ENCODE results near the gene SENP7.
"Not testable (repeated sequence)": the region's sequence is repeated elsewhere in the genome, so short reads cannot be mapped to it uniquely, and the experiment has no call there.

Gene SENP7

DNA sequence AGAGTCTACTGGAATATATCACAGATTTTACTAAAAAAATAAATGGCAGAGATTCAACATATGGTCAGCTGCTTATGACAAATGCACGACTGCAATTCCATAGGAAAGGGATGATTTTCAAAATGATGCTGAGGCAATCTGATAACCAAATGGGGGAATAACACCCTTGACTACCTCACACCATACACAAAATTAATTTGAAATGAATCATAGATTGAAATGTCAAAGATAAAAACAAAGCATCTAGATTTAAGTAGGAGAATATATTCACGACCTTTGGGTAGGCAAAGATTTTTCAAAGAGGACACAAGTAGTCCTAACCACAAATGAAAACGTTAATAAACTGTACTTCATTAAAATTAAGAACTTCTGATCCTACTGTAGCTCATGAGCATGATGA, 11.2 kb downstream of the SENP7 start:
- TF ChIP-seq, protein P1, sequence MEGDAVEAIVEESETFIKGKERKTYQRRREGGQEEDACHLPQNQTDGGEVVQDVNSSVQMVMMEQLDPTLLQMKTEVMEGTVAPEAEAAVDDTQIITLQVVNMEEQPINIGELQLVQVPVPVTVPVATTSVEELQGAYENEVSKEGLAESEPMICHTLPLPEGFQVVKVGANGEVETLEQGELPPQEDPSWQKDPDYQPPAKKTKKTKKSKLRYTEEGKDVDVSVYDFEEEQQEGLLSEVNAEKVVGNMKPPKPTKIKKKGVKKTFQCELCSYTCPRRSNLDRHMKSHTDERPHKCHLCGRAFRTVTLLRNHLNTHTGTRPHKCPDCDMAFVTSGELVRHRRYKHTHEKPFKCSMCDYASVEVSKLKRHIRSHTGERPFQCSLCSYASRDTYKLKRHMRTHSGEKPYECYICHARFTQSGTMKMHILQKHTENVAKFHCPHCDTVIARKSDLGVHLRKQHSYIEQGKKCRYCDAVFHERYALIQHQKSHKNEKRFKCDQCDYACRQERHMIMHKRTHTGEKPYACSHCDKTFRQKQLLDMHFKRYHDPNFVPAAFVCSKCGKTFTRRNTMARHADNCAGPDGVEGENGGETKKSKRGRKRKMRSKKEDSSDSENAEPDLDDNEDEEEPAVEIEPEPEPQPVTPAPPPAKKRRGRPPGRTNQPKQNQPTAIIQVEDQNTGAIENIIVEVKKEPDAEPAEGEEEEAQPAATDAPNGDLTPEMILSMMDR (IDR thresholded peaks at IDR 0.05; ENCODE audit: control insufficient read depth, insufficient read depth, low read depth, low read length, missing control alignments): no peak
- DNase-seq (ENCODE audit: low read depth): no peak
- H3K4me3 ChIP-seq (ENCODE audit: control insufficient read depth, low read depth, low read length): no peak overlapping the region

DNA sequence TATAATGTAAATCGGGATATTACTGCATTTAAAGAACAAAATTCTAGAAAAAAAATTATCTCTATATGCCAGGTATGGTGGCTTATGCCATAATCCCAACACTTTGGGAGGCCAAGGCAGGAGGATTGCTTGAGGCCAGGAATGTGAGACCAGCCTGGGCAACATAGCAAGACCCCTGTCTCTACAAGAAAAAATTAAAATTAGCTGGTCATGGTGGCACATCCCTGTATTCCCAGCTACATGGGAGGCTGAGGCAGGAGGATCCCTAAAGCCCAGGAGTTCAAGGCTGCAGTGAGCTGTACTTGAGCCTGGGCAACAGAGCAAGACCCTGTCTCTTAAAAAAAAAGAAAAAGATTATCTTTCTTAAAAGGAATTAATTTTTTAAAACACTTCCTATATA, 12.8 kb downstream of the SENP7 start:
- H3K4me3 ChIP-seq (ENCODE audit: control insufficient read depth, low read depth, low read length): no peak overlapping the region
- TF ChIP-seq, protein P1 (IDR thresholded peaks at IDR 0.05; ENCODE audit: control insufficient read depth, insufficient read depth, low read depth, low read length, missing control alignments): no peak
- DNase-seq (ENCODE audit: low read depth): no peak

DNA sequence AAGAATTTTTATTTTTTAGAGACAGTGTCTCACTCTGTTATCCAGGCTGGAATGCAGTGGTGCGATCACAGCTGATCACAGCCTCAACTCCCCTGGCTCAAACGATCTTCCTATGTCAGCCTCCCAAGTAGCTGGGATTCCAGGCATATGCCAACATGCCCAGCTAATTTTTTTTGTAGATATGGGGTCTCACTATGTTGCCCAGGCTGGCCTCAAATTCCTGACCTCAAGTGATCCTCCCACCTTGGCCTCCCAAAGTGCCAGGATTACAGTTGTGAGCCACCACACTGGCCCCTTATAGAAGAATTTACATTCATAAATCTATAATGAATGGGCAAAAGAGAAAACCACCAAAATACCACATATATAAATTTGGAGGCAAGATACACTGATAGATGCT, 15.2 kb downstream of the SENP7 start:
- DNase-seq (ENCODE audit: low read depth): no peak
- TF ChIP-seq, protein P1 (IDR thresholded peaks at IDR 0.05; ENCODE audit: control insufficient read depth, insufficient read depth, low read depth, low read length, missing control alignments): no peak

DNA sequence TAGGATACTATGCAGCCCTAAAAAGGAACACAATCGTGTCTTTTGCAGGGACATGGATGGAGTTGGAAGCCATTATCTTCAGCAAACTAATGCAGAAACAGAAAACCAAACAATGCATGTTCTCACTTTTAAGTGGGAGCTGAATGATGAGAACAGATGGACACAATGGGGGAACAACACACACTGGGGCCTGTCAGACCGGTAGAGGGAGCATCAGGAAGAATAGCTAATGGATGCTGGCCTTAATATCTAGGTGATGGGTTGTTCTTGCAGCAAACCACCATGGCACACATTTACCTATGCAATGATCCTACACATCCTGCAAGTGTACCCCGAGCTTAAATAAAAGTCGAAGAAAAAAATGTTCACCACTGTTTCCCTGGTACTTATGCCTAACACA, 17.5 kb downstream of the SENP7 start:
- no peak for DNase-seq (ENCODE audit: low read depth)
- TF ChIP-seq, protein P1 (IDR thresholded peaks at IDR 0.05; ENCODE audit: control insufficient read depth, insufficient read depth, low read depth, low read length, missing control alignments): peak; percentile 1
- H3K4me3 ChIP-seq (ENCODE audit: control insufficient read depth, low read depth, low read length): no peak overlapping the region

More for the DNA sequence above, 15.2 kb downstream of the SENP7 start:
- no peak overlapping the region for H3K4me3 ChIP-seq (ENCODE audit: control insufficient read depth, low read depth, low read length)

DNA sequence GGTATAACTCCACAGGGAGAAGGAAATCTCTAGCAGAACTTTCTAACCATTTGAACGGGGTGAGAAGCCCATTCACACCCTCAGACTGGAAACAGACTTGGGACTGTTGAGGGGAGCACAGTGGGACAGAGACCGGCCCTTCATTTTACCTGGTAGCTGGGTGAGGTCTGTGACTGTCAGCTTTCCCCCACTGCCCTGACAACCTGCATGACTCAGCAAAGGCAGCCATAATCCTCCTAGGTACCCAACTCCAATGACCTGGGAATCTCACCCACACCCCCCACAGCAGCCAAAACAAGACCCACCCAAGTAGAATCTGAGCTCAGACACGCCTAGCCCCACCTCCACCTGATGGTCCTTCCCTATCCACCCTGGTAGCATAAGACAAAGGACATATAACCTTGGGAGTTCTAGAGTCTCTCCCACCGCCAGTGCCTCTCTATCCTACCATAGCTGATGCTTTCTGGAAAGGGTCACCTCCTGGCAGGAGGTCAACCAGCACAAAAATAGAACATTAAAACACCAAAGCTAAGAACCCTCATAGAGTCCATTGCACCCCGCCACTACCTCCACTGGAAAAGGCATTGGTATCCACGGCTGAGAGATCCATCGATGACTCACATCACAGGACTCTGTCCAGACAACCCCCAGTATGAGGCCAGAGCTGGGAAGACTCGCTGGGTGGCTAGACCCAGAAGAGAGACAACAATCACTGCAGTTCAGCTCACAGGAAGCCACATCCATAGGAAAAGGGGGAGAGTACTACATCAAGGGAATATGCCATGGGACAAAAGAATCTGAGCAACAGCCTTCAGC, 28.0 kb downstream of the SENP7 start:
- H3K4me3 ChIP-seq (ENCODE audit: control insufficient read depth, low read depth, low read length): no peak overlapping the region
- DNase-seq (ENCODE audit: low read depth): no peak
- TF ChIP-seq, protein P1 (IDR thresholded peaks at IDR 0.05; ENCODE audit: control insufficient read depth, insufficient read depth, low read depth, low read length, missing control alignments): no peak

DNA sequence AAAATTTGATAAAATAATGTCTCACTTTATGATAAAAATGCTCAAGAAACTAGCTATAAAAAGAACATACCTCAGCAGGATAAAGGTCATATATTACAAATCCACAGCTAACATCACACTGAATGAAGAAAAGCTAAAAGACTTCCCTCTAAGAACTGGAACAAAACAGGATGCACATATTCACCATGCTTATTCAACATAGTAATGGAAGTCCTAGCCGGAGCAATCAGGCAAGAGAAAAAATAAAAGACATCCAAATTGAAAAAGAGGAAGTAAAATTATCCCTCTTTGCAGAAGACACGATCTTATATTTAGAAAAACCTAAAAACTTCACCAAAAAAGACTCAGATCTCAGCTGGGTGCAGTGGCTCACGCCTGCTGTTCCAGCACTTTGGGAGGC, 34.0 kb downstream of the SENP7 start:
- no peak overlapping the region for H3K4me3 ChIP-seq (ENCODE audit: control insufficient read depth, low read depth, low read length)
- TF ChIP-seq, protein P1 (IDR thresholded peaks at IDR 0.05; ENCODE audit: control insufficient read depth, insufficient read depth, low read depth, low read length, missing control alignments): no peak
- no peak for DNase-seq (ENCODE audit: low read depth)

DNA sequence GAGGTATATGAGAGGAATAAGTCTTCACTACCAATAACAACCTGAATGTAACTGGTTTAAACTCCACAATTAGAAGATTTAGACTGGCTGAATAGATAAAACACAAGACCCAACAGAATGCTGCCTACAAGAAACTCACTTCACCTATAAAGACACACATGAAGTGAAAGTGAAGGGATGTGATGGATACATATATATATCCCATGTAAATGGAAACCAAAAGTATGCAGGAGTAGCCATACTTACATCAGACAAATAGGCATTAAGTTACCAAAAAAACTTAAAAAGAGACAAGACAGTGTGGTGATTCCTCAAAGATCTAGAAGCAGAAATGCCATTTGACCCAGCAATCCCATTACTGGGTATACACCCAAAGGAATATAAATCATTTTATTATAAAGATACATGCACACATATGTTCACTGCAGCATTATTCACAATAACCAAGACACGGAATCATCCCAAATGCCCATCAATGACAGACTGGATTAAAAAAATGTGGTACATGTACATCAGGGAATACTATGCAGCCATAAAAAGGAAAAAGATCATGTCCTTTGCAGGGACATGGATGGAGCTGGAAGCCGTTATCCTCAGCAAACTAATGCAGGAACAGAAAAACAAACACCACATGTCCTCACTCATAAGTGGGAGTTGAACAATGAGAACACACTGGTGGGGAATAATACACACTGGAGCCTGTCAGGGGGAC, 38.0 kb downstream of the SENP7 start:
- not testable (repeated sequence) for H3K4me3 ChIP-seq (ENCODE audit: control insufficient read depth, low read depth, low read length); DNase-seq (ENCODE audit: low read depth)

DNA sequence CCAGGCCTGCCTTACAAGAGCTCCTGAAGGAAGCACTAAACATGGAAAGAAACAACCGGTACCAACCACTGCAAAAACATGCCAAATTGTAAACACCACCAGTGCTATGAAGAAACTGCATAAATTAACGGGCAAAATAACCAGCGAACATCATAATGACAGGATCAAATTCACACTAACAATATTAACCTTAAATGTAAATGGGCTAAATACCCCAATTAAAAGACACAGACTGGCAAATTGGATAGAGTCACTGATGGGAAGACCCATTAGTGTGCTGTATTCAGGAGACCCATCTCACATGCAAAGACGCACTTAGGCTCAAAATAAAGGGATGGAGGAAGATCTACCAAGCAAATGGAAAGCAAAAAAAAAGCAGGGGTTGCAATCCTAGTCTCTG, 44.3 kb downstream of the SENP7 start:
- H3K4me3 ChIP-seq (ENCODE audit: control insufficient read depth, low read depth, low read length); DNase-seq (ENCODE audit: low read depth): not testable (repeated sequence)

DNA sequence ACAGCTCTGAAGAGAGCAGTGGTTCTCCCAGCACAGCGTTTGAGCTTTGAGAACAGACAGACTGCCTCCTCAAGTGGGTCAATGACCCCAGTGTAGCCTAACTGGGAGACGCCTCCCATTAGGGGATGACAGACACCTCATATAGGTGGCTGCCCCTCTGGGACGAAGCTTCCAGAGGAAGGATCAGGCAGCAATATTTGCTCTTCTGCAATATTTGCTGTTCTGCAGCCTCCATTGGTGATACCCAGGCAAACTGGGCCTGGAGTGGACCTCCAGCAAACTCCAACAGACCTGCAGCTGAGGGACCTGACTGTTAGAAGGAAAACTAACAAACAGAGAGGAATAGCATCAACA, 45.7 kb downstream of the SENP7 start:
- not testable (repeated sequence) for H3K4me3 ChIP-seq (ENCODE audit: control insufficient read depth, low read depth, low read length); DNase-seq (ENCODE audit: low read depth)
